Activated CD4-positive, alpha-beta T cell treated with anti-CD3 and anti-CD28 coated beads for 36 hours (primary cell): ENCODE measurements around the gene CREG1. TPM values are rescaled to one million over a fixed set of nuclear protein-coding genes. Genes with fewer than 3 reads are reported as not detected.
A peak's percentile ranks its signal among the peaks of the same experiment; 100 is the strongest.

Experiments used
- ATAC-seq: fragments of 200-7000 bp; cut with Tn5 transposase; one replicate; pipeline ENCODE4 v1.10.0; 2021; ENCODE audit warnings: mild to moderate bottlenecking, moderate library complexity
- CTCF ChIA-PET: fragments of 350-600 bp; sonication (Branson Sonifier 250); formaldehyde crosslinking; loops from one replicate; lab custom pipeline; 2021; ENCODE audit warnings: antibody characterized with exemption; lab: Charles Lee
- POLR2A ChIA-PET: fragments of 350-600 bp; sonication (Branson Sonifier 250); formaldehyde crosslinking; loops from one replicate; lab custom pipeline; 2021; ENCODE audit warnings: antibody characterized with exemption, inconsistent platforms; lab: Charles Lee
- DNase-seq: peaks from one replicate; pipeline ENCODE4 v3.0.0-alpha.2; 2020
- H3K27ac Mint-ChIP-seq: one replicate; pipeline ENCODE4 v1.8.0; 2021; ENCODE audit warnings: mixed read lengths
- H3K27me3 Mint-ChIP-seq: one replicate; pipeline ENCODE4 v1.8.0; 2021; ENCODE audit warnings: mixed read lengths
- H3K36me3 Mint-ChIP-seq: one replicate; pipeline ENCODE4 v1.8.0; 2021; ENCODE audit warnings: low read depth, mixed read lengths
- H3K4me1 Mint-ChIP-seq: one replicate; pipeline ENCODE4 v1.8.0; 2021; ENCODE audit warnings: mixed read lengths
- H3K4me3 Mint-ChIP-seq: one replicate; pipeline ENCODE4 v1.8.0; 2021; ENCODE audit warnings: mild to moderate bottlenecking, moderate library complexity, mixed read lengths
- H3K9me3 Mint-ChIP-seq: one replicate; pipeline ENCODE4 v1.8.0; 2021; ENCODE audit warnings: low read depth, mixed read lengths
- intact Hi-C, 2 experiments: fragments of 100-400 bp; cut with DNase I in 1 of 2; cut with micrococcal nuclease in 1 of 2; formaldehyde crosslinking; loops; one replicate each; pipeline versions ENCODE4 v1.14.2 to v1.15.1; 2022 to 2024; cut with DNase I, micrococcal nuclease
- total RNA-seq, 2 experiments: library from RNA; stranded (reverse); gene quantifications; one replicate each; pipeline ENCODE4 v1.2.3, GENCODE V29; 2021

Gene CREG1
- total RNA-seq, 2 experiments from 2014 or later: 8.8 to 9.4 TPM

GRCh38 chr1:167546935-167547334 is 6.6 kb downstream of the CREG1 start:
- ATAC-seq (no peak), DNase-seq (no peak)
- no peaks in the 10 kb centered on the region for H3K27me3 Mint-ChIP-seq
- no peaks in the 10 kb centered on the region for H3K9me3 Mint-ChIP-seq
- peak overlapping the region; percentile 42 for H3K27ac Mint-ChIP-seq
- CTCF ChIA-PET: interaction anchor here (0.6 kb wide), 1 partner anchor 158 kb away, joined by 5 read pairs; no protein-coding TSS in a partner anchor
- peaks cover 8% of the 10 kb centered on the region for H3K36me3 Mint-ChIP-seq
- H3K4me1 Mint-ChIP-seq: peaks cover 28% of the 10 kb centered on the region
- H3K4me3 Mint-ChIP-seq: no peak overlapping the region
- POLR2A ChIA-PET: interaction anchor here (0.6 kb wide), 1 partner anchor 157 kb away, joined by 4 read pairs; no protein-coding TSS in a partner anchor
- intact Hi-C loops: no loop called here

- no peaks in the 10 kb centered on the region for H3K27me3 Mint-ChIP-seq
- DNase-seq (no peak), ATAC-seq (no peak)
- ChIA-PET POLR2A (no interaction called here), CTCF (interaction anchor here (0.6 to 1.3 kb wide), 2 partner anchors 10 to 280 kb away, joined by 3 read pairs; no protein-coding TSS in a partner anchor)
- no peaks in the 10 kb centered on the region for H3K9me3 Mint-ChIP-seq
- peaks cover 8% of the 10 kb centered on the region for H3K36me3 Mint-ChIP-seq
- peaks cover 28% of the 10 kb centered on the region for H3K4me1 Mint-ChIP-seq
- no peak overlapping the region for H3K27ac Mint-ChIP-seq
- intact Hi-C loops: no loop called here
- H3K4me3 Mint-ChIP-seq: no peak overlapping the region
These were observed 8.2 kb downstream of the CREG1 start for GRCh38 chr1:167545349-167545748.

- H3K4me1 Mint-ChIP-seq: peaks cover 31% of the 10 kb centered on the region
- peaks cover 8% of the 10 kb centered on the region for H3K36me3 Mint-ChIP-seq
- H3K27me3 Mint-ChIP-seq: no peaks in the 10 kb centered on the region
- no peak overlapping the region for H3K4me3 Mint-ChIP-seq
- ATAC-seq (peak; percentile 21), DNase-seq (peak; percentile 45)
- H3K9me3 Mint-ChIP-seq: no peaks in the 10 kb centered on the region
- ChIA-PET POLR2A (no interaction called here), CTCF (interaction anchor here (0.6 to 1.3 kb wide), 5 partner anchors 9 to 279 kb away, joined by 3 read pairs; partner anchors contain the start of gene CREG1)
- intact Hi-C loops: loop anchor here in 1 of 2 experiments (5.0 kb wide), 1 partner anchor 422 kb away; no protein-coding TSS in a partner anchor
- peak overlapping the region; percentile 23 for H3K27ac Mint-ChIP-seq
These were observed 9.0 kb downstream of the CREG1 start for GRCh38 chr1:167544447-167545093.

- H3K36me3 Mint-ChIP-seq: peaks cover 8% of the 10 kb centered on the region
- H3K4me3 Mint-ChIP-seq: no peak overlapping the region
- ChIA-PET POLR2A (no interaction called here), CTCF (interaction anchor here (0.7 to 1.2 kb wide), 5 partner anchors 9 to 106 kb away, joined by 3 to 4 read pairs (median 3); no protein-coding TSS in a partner anchor)
- ATAC-seq: no peak
- no peak for DNase-seq
- H3K27ac Mint-ChIP-seq: no peak overlapping the region
- intact Hi-C loops: loop anchor here in 1 of 2 experiments (5.0 kb wide), 1 partner anchor 421 kb away; no protein-coding TSS in a partner anchor
- no peaks in the 10 kb centered on the region for H3K27me3 Mint-ChIP-seq
- peaks cover 40% of the 10 kb centered on the region for H3K4me1 Mint-ChIP-seq
- H3K9me3 Mint-ChIP-seq: no peaks in the 10 kb centered on the region
These were observed 10.2 kb downstream of the CREG1 start for GRCh38 chr1:167543199-167543990.

- Mint-ChIP-seq H3K27me3 (no peaks in the 10 kb centered on the region), H3K9me3 (no peaks in the 10 kb centered on the region), H3K36me3 (peaks cover 8% of the 10 kb centered on the region), H3K4me3 (no peak overlapping the region), H3K27ac (peak overlapping the region; percentile 10), H3K4me1 (peaks cover 37% of the 10 kb centered on the region)
- CTCF ChIA-PET: interaction anchor here (0.7 to 4.7 kb wide), 22 partner anchors 8 to 475 kb away, joined by 3 to 38 read pairs (median 6); partner anchors contain the start of genes CD247 and CREG1
- DNase-seq (no peak), ATAC-seq (peak; percentile 64)
- intact Hi-C loops: loop anchor here in 1 of 2 experiments (5.0 kb wide), 1 partner anchor 420 kb away; no protein-coding TSS in a partner anchor
- POLR2A ChIA-PET: no interaction called here
These were observed 11.2 kb downstream of the CREG1 start for GRCh38 chr1:167542109-167543032.

- H3K27ac Mint-ChIP-seq: no peak overlapping the region
- no peak for ATAC-seq
These were observed 12.0 kb downstream of the CREG1 start for GRCh38 chr1:167541610-167542009.

GRCh38 chr1:167541003-167541402 is 12.6 kb downstream of the CREG1 start:
- intact Hi-C loops: loop anchor here in 1 of 2 experiments (1.0 to 5.0 kb wide), 2 partner anchors 419 to 475 kb away; no protein-coding TSS in a partner anchor
- peaks cover 37% of the 10 kb centered on the region for H3K4me1 Mint-ChIP-seq
- no peaks in the 10 kb centered on the region for H3K27me3 Mint-ChIP-seq
- ChIA-PET CTCF (interaction anchor here (0.6 to 4.7 kb wide), 41 partner anchors 8 to 568 kb away, joined by 3 to 38 read pairs (median 5); partner anchors contain the start of genes CD247 and CREG1), POLR2A (no interaction called here)
- no peak overlapping the region for H3K27ac Mint-ChIP-seq
- no peaks in the 10 kb centered on the region for H3K9me3 Mint-ChIP-seq
- H3K36me3 Mint-ChIP-seq: peaks cover 2% of the 10 kb centered on the region
- no peak overlapping the region for H3K4me3 Mint-ChIP-seq
- ATAC-seq: no peak
- no peak for DNase-seq

More at GRCh38 chr1:167541610-167542009, 12.0 kb downstream of the CREG1 start:
- POLR2A ChIA-PET: no interaction called here
- Mint-ChIP-seq H3K9me3 (no peaks in the 10 kb centered on the region), H3K4me1 (peaks cover 37% of the 10 kb centered on the region), H3K27me3 (no peaks in the 10 kb centered on the region), H3K36me3 (peaks cover 4% of the 10 kb centered on the region), H3K4me3 (no peak overlapping the region)
- no peak for DNase-seq
- intact Hi-C loops: loop anchor here in 1 of 2 experiments (1.0 to 5.0 kb wide), 2 partner anchors 419 to 475 kb away; no protein-coding TSS in a partner anchor
- CTCF ChIA-PET: interaction anchor here (0.7 to 4.7 kb wide), 22 partner anchors 8 to 569 kb away, joined by 3 to 38 read pairs (median 6); partner anchors contain the start of genes CD247 and CREG1

- H3K4me3 Mint-ChIP-seq: no peak overlapping the region
- ATAC-seq: no peak
- intact Hi-C loops: no loop called here
These were observed 14.9 kb downstream of the CREG1 start for GRCh38 chr1:167538657-167539056.

GRCh38 chr1:167533851-167534300 is 19.7 kb downstream of the CREG1 start:
- H3K4me3 Mint-ChIP-seq: no peak overlapping the region
- intact Hi-C loops: loop anchor here (1.0 to 5.0 kb wide), 6 partner anchors 92 to 467 kb away; partner anchors contain the start of gene POU2F1 (in 1 of the 2)
- peaks cover 4% of the 10 kb centered on the region for H3K4me1 Mint-ChIP-seq
- ChIA-PET POLR2A (interaction anchor here (0.7 kb wide), 1 partner anchor 45 kb away, joined by 3 read pairs; no protein-coding TSS in a partner anchor), CTCF (interaction anchor here (0.6 to 7.3 kb wide), 60 partner anchors 9 to 411 kb away, joined by 3 to 90 read pairs (median 4); partner anchors contain the start of genes CD247, CREG1 and POU2F1)
- no peaks in the 10 kb centered on the region for H3K27me3 Mint-ChIP-seq
- DNase-seq: peak; percentile 78
- no peak overlapping the region for H3K27ac Mint-ChIP-seq
- H3K9me3 Mint-ChIP-seq: no peaks in the 10 kb centered on the region
- ATAC-seq: peak; percentile 90
- H3K36me3 Mint-ChIP-seq: no peaks in the 10 kb centered on the region

More at GRCh38 chr1:167538657-167539056, 14.9 kb downstream of the CREG1 start:
- no peaks in the 10 kb centered on the region for H3K9me3 Mint-ChIP-seq
- H3K27ac Mint-ChIP-seq: no peak overlapping the region
- H3K27me3 Mint-ChIP-seq: no peaks in the 10 kb centered on the region
- no peak for DNase-seq
- POLR2A ChIA-PET: no interaction called here
- CTCF ChIA-PET: interaction anchor here (0.7 to 4.7 kb wide), 7 partner anchors 10 to 480 kb away, joined by 3 to 38 read pairs (median 3); no protein-coding TSS in a partner anchor
- no peaks in the 10 kb centered on the region for H3K36me3 Mint-ChIP-seq
- H3K4me1 Mint-ChIP-seq: peaks cover 30% of the 10 kb centered on the region
